Osteoblast (primary cell): ENCODE data around the gene RAB31. TPM values are rescaled to one million over a fixed set of nuclear protein-coding genes. Genes with fewer than 3 reads are reported as not detected.

Experiments used
- DNase-seq: peaks from one replicate; pipeline ENCODE4 v3.0.0; 2011; ENCODE audit warnings: low spot score, mixed read lengths; ENCODE audit not compliant: insufficient read length; ENCODE audit errors: missing footprints
- H2AFZ ChIP-seq: 2 replicates; pipeline ENCODE4 v1.6.0; 2011; ENCODE audit warnings: mild to moderate bottlenecking, low read length
- H3K27ac ChIP-seq: 2 replicates; pipeline ENCODE4 v1.5.1; 2011; ENCODE audit warnings: mild to moderate bottlenecking, low read depth, low read length, moderate library complexity
- H3K27me3 ChIP-seq: 2 replicates; pipeline ENCODE4 v1.6.0; 2012; ENCODE audit warnings: mild to moderate bottlenecking, control low read depth, inconsistent platforms, low read length, moderate library complexity; ENCODE audit not compliant: insufficient read depth
- H3K36me3 ChIP-seq: 2 replicates; pipeline ENCODE4 v1.5.1; 2011; ENCODE audit warnings: mild to moderate bottlenecking, low read length, control low read depth, moderate library complexity; ENCODE audit not compliant: insufficient read depth
- H3K4me1 ChIP-seq: 2 replicates; pipeline ENCODE4 v1.5.1; 2011; ENCODE audit warnings: mild to moderate bottlenecking, low read length, control low read depth, moderate library complexity; ENCODE audit not compliant: insufficient read depth
- H3K4me2 ChIP-seq: 2 replicates; pipeline ENCODE4 v1.6.0; 2011; ENCODE audit warnings: mild to moderate bottlenecking, low read length; ENCODE audit not compliant: insufficient read depth
- H3K4me3 ChIP-seq: fragments of 200-600 bp; sonication (generic); 3 replicates; pipeline ENCODE4 v1.5.1; 2012; ENCODE audit warnings: mild to moderate bottlenecking, low read length, inconsistent platforms; ENCODE audit not compliant: insufficient read depth
- H3K79me2 ChIP-seq: 2 replicates; pipeline ENCODE4 v1.6.0; 2012; ENCODE audit warnings: mild to moderate bottlenecking, low read length, control low read depth, inconsistent platforms; ENCODE audit not compliant: insufficient read depth
- H3K9me3 ChIP-seq: 2 replicates; pipeline ENCODE4 v1.5.1; 2011; ENCODE audit warnings: low read depth, low read length, control low read depth
- H4K20me1 ChIP-seq: 2 replicates; pipeline ENCODE4 v1.6.0; 2012; ENCODE audit warnings: mild to moderate bottlenecking, low read length, control low read depth; ENCODE audit not compliant: insufficient read depth
- total RNA-seq: library from RNA; depleted of rRNA; stranded (reverse); fragments of >200 nt; gene quantifications from 2 replicates; pipeline ENCODE4 v1.2.3, GENCODE V29; 2012
- TF ChIP-seq, protein P1 (sequence below): IDR thresholded peaks from 2 replicates; pipeline ENCODE4 v1.5.1; 2011; ENCODE audit warnings: mild to moderate bottlenecking, low read depth, low read length, moderate library complexity; ENCODE audit errors: extremely low read depth

The RAB31 gene
- total RNA-seq, 1 donor: 120 TPM

DNA sequence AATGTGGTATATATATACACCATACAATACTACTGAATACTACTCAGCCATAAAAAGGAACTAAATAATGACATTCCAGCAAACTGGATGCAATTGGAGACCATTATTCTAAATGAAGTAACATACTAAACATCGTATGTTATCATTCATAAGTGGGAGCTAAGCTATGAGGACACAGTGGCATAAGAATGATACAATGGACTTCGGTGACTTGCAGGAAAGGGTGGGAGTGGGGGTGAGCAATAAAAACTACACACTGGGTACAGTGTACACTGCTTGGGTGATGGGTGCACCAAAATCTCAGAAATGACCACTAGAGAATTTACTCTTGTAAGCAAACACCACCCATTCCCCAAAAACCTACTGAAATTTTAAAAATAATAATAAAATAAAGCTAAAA, 87.9 kb downstream of the RAB31 start:
- H3K9me3 ChIP-seq: no peaks in the 10 kb centered on the region
- TF ChIP-seq, protein P1, sequence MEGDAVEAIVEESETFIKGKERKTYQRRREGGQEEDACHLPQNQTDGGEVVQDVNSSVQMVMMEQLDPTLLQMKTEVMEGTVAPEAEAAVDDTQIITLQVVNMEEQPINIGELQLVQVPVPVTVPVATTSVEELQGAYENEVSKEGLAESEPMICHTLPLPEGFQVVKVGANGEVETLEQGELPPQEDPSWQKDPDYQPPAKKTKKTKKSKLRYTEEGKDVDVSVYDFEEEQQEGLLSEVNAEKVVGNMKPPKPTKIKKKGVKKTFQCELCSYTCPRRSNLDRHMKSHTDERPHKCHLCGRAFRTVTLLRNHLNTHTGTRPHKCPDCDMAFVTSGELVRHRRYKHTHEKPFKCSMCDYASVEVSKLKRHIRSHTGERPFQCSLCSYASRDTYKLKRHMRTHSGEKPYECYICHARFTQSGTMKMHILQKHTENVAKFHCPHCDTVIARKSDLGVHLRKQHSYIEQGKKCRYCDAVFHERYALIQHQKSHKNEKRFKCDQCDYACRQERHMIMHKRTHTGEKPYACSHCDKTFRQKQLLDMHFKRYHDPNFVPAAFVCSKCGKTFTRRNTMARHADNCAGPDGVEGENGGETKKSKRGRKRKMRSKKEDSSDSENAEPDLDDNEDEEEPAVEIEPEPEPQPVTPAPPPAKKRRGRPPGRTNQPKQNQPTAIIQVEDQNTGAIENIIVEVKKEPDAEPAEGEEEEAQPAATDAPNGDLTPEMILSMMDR: no peak

DNA sequence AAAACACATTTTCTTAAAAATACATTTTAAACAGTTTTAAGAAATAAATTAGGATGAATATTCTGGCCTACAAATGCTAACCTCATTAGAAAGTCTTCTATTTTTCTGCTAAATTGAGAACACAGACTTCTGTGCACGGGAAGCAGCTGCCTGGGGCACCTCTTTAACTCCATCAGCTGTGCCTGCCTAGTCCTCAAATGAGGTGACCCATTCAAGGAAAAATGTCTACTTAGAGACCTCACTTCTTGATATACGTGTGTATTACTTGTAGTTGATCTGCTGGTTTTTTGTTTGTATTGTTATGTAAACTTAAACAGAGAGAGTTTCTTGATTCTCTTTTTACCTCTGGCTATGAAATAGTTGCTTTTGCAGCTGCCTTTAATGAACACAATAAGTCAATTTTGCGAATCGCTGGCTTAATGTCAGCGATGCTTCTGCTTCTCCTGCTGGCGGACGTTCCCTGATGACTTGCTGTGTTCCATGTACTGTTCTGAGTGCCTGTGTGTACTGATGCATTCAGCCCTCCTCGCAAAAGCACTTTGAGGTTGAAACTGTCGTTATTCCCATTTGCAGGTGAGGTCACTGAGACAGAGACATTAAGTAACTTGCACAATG, 88.9 kb downstream of the RAB31 start:
- no peak overlapping the region for H3K4me3 ChIP-seq
- H3K27me3 ChIP-seq: no peaks in the 10 kb centered on the region
- no peaks in the 10 kb centered on the region for H3K9me3 ChIP-seq
- no peak for DNase-seq
- peaks cover 19% of the 10 kb centered on the region for H3K79me2 ChIP-seq
- H3K27ac ChIP-seq: no peak overlapping the region
- H3K4me2 ChIP-seq: no peak overlapping the region
- H2AFZ ChIP-seq: no peak overlapping the region
- no peaks in the 10 kb centered on the region for H4K20me1 ChIP-seq
- H3K36me3 ChIP-seq: peaks cover 2% of the 10 kb centered on the region
- TF ChIP-seq, protein P1: no peak
- no peaks in the 10 kb centered on the region for H3K4me1 ChIP-seq

More for the DNA sequence above, 87.9 kb downstream of the RAB31 start:
- H3K27me3 ChIP-seq: no peaks in the 10 kb centered on the region
- H3K4me1 ChIP-seq: no peaks in the 10 kb centered on the region
- peaks cover 2% of the 10 kb centered on the region for H3K36me3 ChIP-seq
- no peak overlapping the region for H3K4me3 ChIP-seq
- H2AFZ ChIP-seq: no peak overlapping the region
- peaks cover 15% of the 10 kb centered on the region for H3K79me2 ChIP-seq
- no peak for DNase-seq
- no peaks in the 10 kb centered on the region for H4K20me1 ChIP-seq
- no peak overlapping the region for H3K4me2 ChIP-seq
- H3K27ac ChIP-seq: no peak overlapping the region

DNA sequence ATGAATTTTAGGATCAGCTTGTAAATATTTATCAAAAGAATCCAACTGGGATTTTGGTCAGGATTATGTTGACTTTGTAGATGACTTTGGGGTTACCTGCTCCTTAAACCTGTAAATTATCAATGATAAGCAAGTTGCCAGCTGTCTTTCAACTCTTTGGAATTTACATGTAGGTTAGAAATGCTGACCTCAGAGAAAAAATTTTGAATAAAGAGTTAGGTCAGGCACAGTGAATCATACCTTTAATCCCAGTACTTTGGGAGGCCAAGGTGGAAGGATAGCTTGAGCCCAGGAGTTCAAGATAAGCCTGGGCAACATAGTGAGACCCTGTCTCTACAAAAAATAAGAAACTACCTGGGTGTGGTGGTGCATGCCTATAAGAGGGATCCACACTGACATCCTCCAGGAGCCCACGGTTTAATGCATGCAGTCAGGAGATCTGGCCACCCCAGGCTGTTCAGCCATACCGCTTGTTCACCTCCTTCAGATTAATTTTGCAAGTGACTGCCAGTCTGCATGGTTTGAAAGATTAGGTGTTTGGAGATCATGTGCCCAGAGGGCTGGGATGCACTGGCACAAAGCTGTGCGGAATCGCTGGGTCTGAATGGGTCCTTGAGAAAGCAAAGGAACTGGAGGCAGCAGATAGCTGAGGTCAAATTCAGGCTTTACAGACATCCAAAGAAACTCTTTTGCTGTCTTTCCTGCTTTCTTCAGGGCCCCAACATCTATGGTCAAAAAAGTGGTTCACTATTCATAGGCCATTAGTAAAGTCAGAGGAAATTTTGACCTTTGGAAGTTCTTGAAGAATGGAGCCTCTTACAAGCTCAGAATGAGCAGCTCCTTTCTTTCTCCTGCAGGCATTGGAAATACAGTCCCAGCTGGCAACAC, 94.3 kb downstream of the RAB31 start:
- H3K4me2 ChIP-seq: peak overlapping the region; percentile 21
- TF ChIP-seq, protein P1: no peak

More for the DNA sequence above, 94.3 kb downstream of the RAB31 start:
- H3K27ac ChIP-seq: peak overlapping the region; percentile 31
- peaks cover 21% of the 10 kb centered on the region for H3K79me2 ChIP-seq
- H4K20me1 ChIP-seq: no peaks in the 10 kb centered on the region
- H3K9me3 ChIP-seq: no peaks in the 10 kb centered on the region
- peaks cover 24% of the 10 kb centered on the region for H3K4me1 ChIP-seq
- no peaks in the 10 kb centered on the region for H3K27me3 ChIP-seq
- no peak for DNase-seq
- no peaks in the 10 kb centered on the region for H3K36me3 ChIP-seq
- H2AFZ ChIP-seq: no peak overlapping the region
- H3K4me3 ChIP-seq: no peak overlapping the region
